HepG2 (cell line): ENCODE results near the gene CPED1. TPM values are rescaled to one million over a fixed set of nuclear protein-coding genes. Genes with fewer than 3 reads are reported as not detected.
"Not testable (repeated sequence)": the region's sequence is repeated elsewhere in the genome, so short reads cannot be mapped to it uniquely, and the experiment has no call there.

Experiments used
- ATAC-seq: fragments of 200-7000 bp; cut with Tn5 transposase; 3 replicates; pipeline ENCODE4 v1.9.1; 2020; ENCODE audit warnings: mild to moderate bottlenecking, moderate library complexity
- BruUV-seq: library from RNA; stranded (reverse); fragments of 400-500 nt; replicated peaks from 2 replicates; lab custom pipeline; 2021; lab: Mats Ljungman, UMichigan
- CTCF ChIA-PET: fragments of 300-600 bp; formaldehyde crosslinking; extraction: SDS; loops from one replicate; lab custom pipeline; 2021; ENCODE audit warnings: low total read pairs, inconsistent platforms, low intra/inter-chr PET ratio; lab: Yijun Ruan, JAX
- POLR2A ChIA-PET: fragments of 350-600 bp; sonication (Branson Sonifier 250); formaldehyde crosslinking; loops from one replicate; lab custom pipeline; 2020; ENCODE audit warnings: antibody characterized with exemption, inconsistent platforms; lab: Yijun Ruan, JAX
- DNase-seq: peaks from one replicate; pipeline ENCODE4 v3.0.0-alpha.2; 2015; ENCODE audit warnings: low spot score
- FAIRE-seq: peaks from 3 replicates; lab custom pipeline; 2011; peaks lifted over from hg19 to GRCh38; lab: Jason Lieb, UNC
- H2AFZ ChIP-seq: one replicate; pipeline ENCODE4 v1.6.1; 2011; ENCODE audit warnings: low read length, inconsistent platforms
- H3K27ac ChIP-seq: fragments of 300-600 bp; 3 replicates; pipeline ENCODE4 v1.8.0; 2011; ENCODE audit warnings: mixed run types, mild to moderate bottlenecking, mixed read lengths, low read length, inconsistent platforms; ENCODE audit not compliant: insufficient read depth; ENCODE audit errors: extremely low read length
- H3K27me3 ChIP-seq, 2 experiments: fragments of 200-600 bp in 1 of 2; 2 replicates in 1 of 2; 3 replicates in 1 of 2; pipeline versions ENCODE4 v1.6.0 to v1.8.0; 2011; ENCODE audit warnings: low read length in 2 of 2, mild to moderate bottlenecking in 2 of 2, moderate library complexity in 2 of 2, inconsistent platforms in 1 of 2; ENCODE audit not compliant: insufficient read depth in 2 of 2, control insufficient read depth in 1 of 2
- H3K36me3 ChIP-seq, 2 experiments: fragments of 200-600 bp in 1 of 2; replicated peaks in 1 of 2; 2 replicates in 1 of 2; 3 replicates in 1 of 2; pipeline versions ENCODE4 v1.5.1 to v1.8.0; 2011; ENCODE audit warnings: low read length in 2 of 2, inconsistent platforms in 1 of 2; ENCODE audit not compliant: insufficient read depth in 2 of 2, control insufficient read depth in 1 of 2
- H3K4me1 ChIP-seq: 2 replicates; pipeline ENCODE4 v1.5.1; 2012; ENCODE audit warnings: low read length, inconsistent platforms; ENCODE audit not compliant: insufficient read depth
- H3K4me2 ChIP-seq: 2 replicates; pipeline ENCODE4 v1.6.0; 2011; ENCODE audit warnings: low read depth, low read length, inconsistent platforms
- H3K4me3 ChIP-seq, 3 experiments: fragments of 200-600 bp in 1 of 3; sonication (generic), shearing (Covaris generic) in 1 of 3; replicated peaks in 1 of 3; 2 replicates each; pipeline ENCODE4 v1.5.1; 2011 to 2016; ENCODE audit warnings: low read length in 3 of 3, inconsistent platforms in 2 of 3, low read depth in 2 of 3, mild to moderate bottlenecking in 2 of 3, control low read depth in 1 of 3, mixed read lengths in 1 of 3; ENCODE audit not compliant: insufficient read depth in 1 of 3
- H3K79me2 ChIP-seq: one replicate; pipeline ENCODE4 v1.6.1; 2011; ENCODE audit warnings: low read length, inconsistent platforms; ENCODE audit not compliant: insufficient read depth
- H3K9ac ChIP-seq: 2 replicates; pipeline ENCODE4 v1.6.0; 2011; ENCODE audit warnings: mild to moderate bottlenecking, low read depth, low read length, inconsistent platforms; ENCODE audit not compliant: insufficient read depth
- H3K9me3 ChIP-seq: 2 replicates; pipeline ENCODE4 v1.5.1; 2012; ENCODE audit warnings: mild to moderate bottlenecking, low read length
- H4K20me1 ChIP-seq: 2 replicates; pipeline ENCODE4 v1.6.0; 2011; ENCODE audit warnings: inconsistent platforms, mild to moderate bottlenecking, low read length, moderate library complexity; ENCODE audit not compliant: insufficient read depth
- BRD4 ChIP-seq: sonication (generic); formaldehyde crosslinking; IDR thresholded peaks from 2 replicates; pipeline ENCODE4 v1.4.0; 2020; ENCODE audit warnings: missing genetic modification reagents
- KDM5A ChIP-seq: fragments of 200-600 bp; sonication (generic); IDR thresholded peaks from 2 replicates; pipeline ENCODE4 v1.7.0; 2018; ENCODE audit warnings: antibody characterized with exemption, mild to moderate bottlenecking, low read length, borderline replicate concordance
- KLF15 ChIP-seq: sonication (generic); formaldehyde crosslinking; IDR thresholded peaks from 2 replicates; pipeline ENCODE4 v1.8.1; 2023; ENCODE audit warnings: borderline replicate concordance, mild to moderate bottlenecking, inconsistent platforms, missing genetic modification reagents, mixed read lengths
- LRRFIP1 ChIP-seq: sonication (generic); formaldehyde crosslinking; conservative IDR thresholded peaks from 2 replicates; pipeline ENCODE4 v1.4.0; 2020; ENCODE audit warnings: missing genetic modification reagents
- NFRKB ChIP-seq: fragments of 450-650 bp; IDR thresholded peaks from 2 replicates; pipeline ENCODE4 v1.6.1; 2017
- SMARCC2 ChIP-seq: fragments of 450-650 bp; IDR thresholded peaks from 2 replicates; pipeline ENCODE4 v1.6.1; 2017; ENCODE audit warnings: antibody characterized with exemption, mild to moderate bottlenecking
- ZBTB1 ChIP-seq: sonication (generic); formaldehyde crosslinking; IDR thresholded peaks from 2 replicates; pipeline ENCODE4 v1.4.0; 2020; ENCODE audit warnings: missing genetic modification reagents, borderline replicate concordance
- ZFP36 ChIP-seq: fragments of 150-350 bp; IDR thresholded peaks from 2 replicates; pipeline ENCODE4 v1.6.1; 2018; ENCODE audit warnings: borderline replicate concordance, low read length, low read depth; ENCODE audit not compliant: partially characterized antibody
- ZFP90 ChIP-seq: sonication (generic); formaldehyde crosslinking; IDR thresholded peaks from 2 replicates; pipeline ENCODE4 v1.8.0; 2022; ENCODE audit warnings: missing genetic modification reagents, mild to moderate bottlenecking, inconsistent platforms, borderline replicate concordance
- ZMAT5 ChIP-seq: sonication (generic); formaldehyde crosslinking; IDR thresholded peaks from 2 replicates; pipeline ENCODE4 v1.5.0; 2020; ENCODE audit warnings: mild to moderate bottlenecking, low read depth, missing genetic modification reagents, borderline replicate concordance
- ZNF296 ChIP-seq: sonication (generic); formaldehyde crosslinking; conservative IDR thresholded peaks from 2 replicates; pipeline ENCODE4 v1.5.0; 2020; ENCODE audit warnings: mild to moderate bottlenecking, missing genetic modification reagents
- ZNF432 ChIP-seq: sonication (generic); formaldehyde crosslinking; IDR thresholded peaks from 2 replicates; pipeline ENCODE4 v1.5.0; 2020; ENCODE audit warnings: missing genetic modification reagents, mild to moderate bottlenecking, borderline replicate concordance
- WGBS: methylation state at CpG from one replicate; pipeline ENCODE4 v1.1.6; 2017; ENCODE audit warnings: low lambda C conversion rate; 5-methylcytosine and 5-hydroxymethylcytosine counted together
- in situ Hi-C: cut with HindIII; loops from 2 replicates; pipeline ENCODE4 v1.10.0; 2017; ENCODE audit warnings: low pct_unique_long_range_greater_than_20kb; ENCODE audit not compliant: extremely low pct_ligation_motif_present
- intact Hi-C: fragments of 100-400 bp; cut with micrococcal nuclease; formaldehyde crosslinking; loops from one replicate; pipeline ENCODE4 v1.10.0; 2022; ENCODE audit not compliant: unreplicated experiment
- polyA plus RNA-seq, 8 experiments: library from polyadenylated mRNA; depleted of rRNA in 3 of 8; stranded (reverse) in 7 of 8; unstranded in 1 of 8; fragments of >200 nt; fragmentation: Illumina TruSeq in 4 of 8; extraction: Trizol in 4 of 8; gene quantifications; 2 replicates each; pipeline versions ENCODE4 v1.2.1 to v1.2.3, GENCODE V29; 2011 to 2016; ENCODE audit warnings: low read depth in 4 of 8, missing spikeins in 1 of 8, mixed read lengths in 1 of 8; ENCODE audit not compliant: insufficient read depth in 1 of 8
- total RNA-seq, 5 experiments: library from RNA; depleted of rRNA; stranded (reverse); fragments of >200 nt; fragmentation: Illumina TruSeq; extraction: Trizol; gene quantifications; 2 replicates each; pipeline ENCODE4 v1.2.3, GENCODE V29; 2016; ENCODE audit warnings: low read depth in 1 of 5

The CPED1 gene
- total and polyA plus RNA-seq, 2 of the 13 experiments (the other 11 are each of a cell fraction or from before 2014, with no cell fraction given), result 11.5 to 27.0 TPM

GRCh38 chr7:121034929-121035328 is 46.4 kb downstream of the CPED1 start:
- DNase-seq, result no peak
- in situ Hi-C loops, result no loop called here
- POLR2A ChIA-PET, result no interaction called here

GRCh38 chr7:121036776-121037175 is 48.3 kb downstream of the CPED1 start:
- H3K36me3 ChIP-seq, ATAC-seq, H3K27ac ChIP-seq, intact Hi-C loops, DNase-seq, BruUV-seq, CTCF ChIA-PET, H3K4me1 ChIP-seq, H2AFZ ChIP-seq, H3K79me2 ChIP-seq, H3K27me3 ChIP-seq, H3K9me3 ChIP-seq, FAIRE-seq, in situ Hi-C loops, H3K4me3 ChIP-seq, H3K9ac ChIP-seq, H4K20me1 ChIP-seq, POLR2A ChIA-PET, H3K4me2 ChIP-seq: not testable (repeated sequence)

More at GRCh38 chr7:121034929-121035328, 46.4 kb downstream of the CPED1 start:
- Histone ChIP-seq H3K27me3 (no peaks in the 10 kb centered on the region), H3K36me3 (no peaks in the 10 kb centered on the region), H3K4me3 (no peak overlapping the region), H3K79me2 (no peaks in the 10 kb centered on the region), H3K9me3 (no peaks in the 10 kb centered on the region), H3K4me1 (no peaks in the 10 kb centered on the region), H2AFZ (no peak overlapping the region), H3K4me2 (no peak overlapping the region), H3K9ac (no peak overlapping the region), H4K20me1 (no peaks in the 10 kb centered on the region), H3K27ac (no peak overlapping the region)
- BruUV-seq, result no TSS peak
- FAIRE-seq (no peak), ATAC-seq (no peak)
- CTCF ChIA-PET, result no interaction called here
- no peak for TF ChIP-seq SMARCC2
- no peak for TF ChIP-seq ZNF432 (CRISPR knock-in tag)
- no peak for TF ChIP-seq KDM5A
- no peak for TF ChIP-seq ZBTB1 (CRISPR knock-in tag)
- no peak for TF ChIP-seq ZMAT5 (CRISPR knock-in tag)
- TF ChIP-seq ZNF296, result no peak
- TF ChIP-seq ZFP36, result no peak
- no peak for TF ChIP-seq ZFP90
- no peak for TF ChIP-seq LRRFIP1 (CRISPR knock-in tag)
- TF ChIP-seq KLF15 (CRISPR knock-in tag), result no peak
- no peak for TF ChIP-seq NFRKB
- TF ChIP-seq BRD4 (CRISPR knock-in tag), result no peak
- intact Hi-C loops, result no loop called here

GRCh38 chr7:121037329-121037728 is 48.8 kb downstream of the CPED1 start:
- H3K36me3 ChIP-seq, in situ Hi-C loops, H3K27ac ChIP-seq, H3K79me2 ChIP-seq, H3K4me3 ChIP-seq, POLR2A ChIA-PET, ATAC-seq, H3K27me3 ChIP-seq, FAIRE-seq, H4K20me1 ChIP-seq, DNase-seq, intact Hi-C loops, H3K4me1 ChIP-seq, BruUV-seq, H2AFZ ChIP-seq, H3K4me2 ChIP-seq, CTCF ChIA-PET, H3K9ac ChIP-seq, H3K9me3 ChIP-seq: not testable (repeated sequence)
- 2% methylated on average over 2 of the region's 2 CpGs for WGBS
